T-helper 9 cell (primary cell): ENCODE measurements around the gene UNCX.
"Not testable (repeated sequence)": the region's sequence is repeated elsewhere in the genome, so short reads cannot be mapped to it uniquely, and the experiment has no call there.

Experiments used
- DNase-seq: peaks from one replicate; pipeline ENCODE4 v3.0.0-alpha.2; 2020
- total RNA-seq, 2 donors: gene quantifications; one replicate each; lab custom pipeline; 2026; lab: John Stamatoyannopoulos, UW

UNCX gene
- 0 reads per million in 2 donors for total RNA-seq

GRCh38 chr7:1232623-1233332, at the start of gene UNCX:
Gene UNCX, plus strand, starts transcription at chr7:1232872. Its CDS starts 146 bp downstream, at chr7:1233018.
- DNase-seq: no peak

GRCh38 chr7:1187127-1187526, 45.5 kb upstream of the UNCX start:
- no peak for DNase-seq

- no peak for DNase-seq
Measured at GRCh38 chr7:1188720-1189294, 43.9 kb upstream of the UNCX start.

DNA sequence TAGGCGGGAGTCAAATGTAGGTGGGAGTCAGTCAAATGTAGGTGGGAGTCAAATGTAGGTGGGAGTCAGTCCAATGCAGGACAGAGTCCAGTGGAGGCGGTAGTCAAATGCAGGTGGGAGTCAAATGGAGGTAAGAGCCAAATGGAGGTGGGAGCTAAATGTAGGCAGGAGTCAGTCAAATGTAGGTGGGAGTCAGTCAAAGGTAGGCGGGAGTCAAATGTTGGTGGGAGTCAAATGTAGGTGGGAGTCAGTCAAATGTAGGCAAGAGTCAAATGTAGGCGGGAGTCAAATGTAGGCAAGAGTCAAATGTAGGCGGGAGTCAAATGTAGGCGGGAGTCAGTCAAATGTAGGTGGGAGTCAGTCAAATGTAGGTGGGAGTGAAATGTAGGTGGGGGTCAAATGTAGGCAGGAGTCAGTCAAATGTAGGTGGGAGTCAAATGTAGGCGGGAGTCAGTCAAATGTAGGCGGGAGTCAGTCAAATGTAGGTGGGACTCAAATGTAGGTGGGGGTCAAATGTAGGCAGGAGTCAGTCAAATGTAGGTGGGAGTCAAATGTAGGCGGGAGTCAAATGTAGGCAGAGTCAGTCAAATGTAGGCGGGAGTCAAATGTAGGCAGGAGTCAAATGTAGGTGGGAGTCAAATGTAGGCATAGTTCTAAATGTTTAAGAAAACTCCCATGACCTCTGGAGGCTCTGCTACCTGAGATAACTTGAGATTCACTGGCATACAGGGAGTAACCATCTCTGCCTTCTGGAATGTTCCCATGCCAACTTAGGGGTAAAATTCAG, 42.5 kb upstream of the UNCX start:
- DNase-seq: no peak

- DNase-seq: no peak
Measured at GRCh38 chr7:1192171-1192676, 40.4 kb upstream of the UNCX start.

DNA sequence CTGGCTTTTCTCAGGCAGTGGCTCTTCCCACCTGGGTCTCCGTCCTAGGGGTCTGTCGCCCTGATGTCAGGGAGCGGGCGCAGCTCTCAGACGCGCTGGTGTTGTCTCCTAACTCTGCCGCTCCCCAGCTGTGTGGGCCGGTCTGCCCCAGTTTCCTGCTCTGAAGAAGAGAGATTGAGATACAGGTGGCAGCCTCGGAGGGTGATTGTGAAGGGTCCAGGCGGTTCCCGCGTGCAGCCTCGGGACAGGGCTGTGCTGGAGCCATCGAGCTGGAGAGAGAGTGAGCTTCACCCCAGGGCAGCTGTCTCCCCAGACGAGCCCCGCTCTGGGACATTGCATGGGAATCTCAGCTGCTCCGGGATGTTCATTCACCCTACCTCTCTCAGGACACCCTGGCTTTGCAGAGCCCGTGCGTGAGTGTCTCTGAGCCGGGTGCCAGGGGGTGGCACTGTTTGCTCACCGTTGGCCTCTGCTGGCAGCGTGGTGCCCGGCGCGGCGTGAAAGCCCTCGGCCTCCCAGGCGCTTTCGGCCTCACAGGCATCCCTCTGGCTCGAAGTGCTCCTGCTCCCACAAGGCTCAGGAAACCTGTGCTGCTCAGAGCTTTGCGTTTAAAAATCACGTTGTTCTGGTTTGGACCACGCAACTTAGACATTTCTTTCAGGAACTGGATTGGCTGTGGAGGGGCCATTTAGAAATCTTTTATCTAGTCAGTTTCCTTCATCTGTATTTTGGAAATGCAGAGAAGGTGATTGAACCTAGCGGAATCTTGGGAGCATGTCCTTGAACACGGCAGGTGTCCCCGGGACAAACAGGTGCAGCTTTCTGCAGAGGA, 38.9 kb upstream of the UNCX start:
- DNase-seq: no peak

DNA sequence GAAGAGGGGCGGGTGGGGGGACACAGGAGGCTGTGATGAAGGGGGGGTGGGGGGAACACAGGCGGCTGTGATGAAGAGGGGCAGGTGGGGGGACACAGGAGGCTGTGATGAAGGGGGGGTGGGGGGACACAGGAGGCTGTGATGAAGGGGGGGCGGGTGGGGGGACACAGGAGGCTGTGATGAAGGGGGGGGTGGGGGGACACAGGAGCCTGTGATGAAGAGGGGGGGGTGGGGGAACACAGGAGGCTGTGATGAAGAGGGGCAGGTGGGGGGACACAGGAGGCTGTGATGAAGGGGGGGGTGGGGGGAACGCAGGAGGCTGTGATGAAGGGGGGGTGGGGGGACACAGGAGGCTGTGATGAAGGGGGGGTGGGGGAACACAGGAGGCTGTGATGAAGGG, 36.2 kb upstream of the UNCX start:
- not testable (repeated sequence) for DNase-seq

DNA sequence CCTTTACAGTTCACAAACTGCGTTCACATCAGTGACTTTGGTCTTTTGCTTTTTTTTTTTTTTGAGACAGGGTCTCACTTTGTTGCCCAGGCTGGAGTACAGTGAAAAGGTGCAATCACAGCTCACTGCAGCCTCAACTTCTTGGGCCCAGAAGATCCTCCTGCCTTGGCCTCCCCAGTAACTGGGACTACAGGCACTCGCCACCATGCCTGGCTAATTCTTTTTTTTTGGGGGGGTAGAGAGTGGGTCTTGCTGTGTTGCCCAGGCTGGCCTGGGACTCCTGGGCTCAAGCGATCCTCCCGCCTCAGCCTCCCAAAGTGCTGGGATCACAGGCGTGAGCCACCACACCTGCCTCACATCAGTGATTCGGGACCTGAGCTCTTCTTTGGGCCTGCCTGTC, 35.7 kb upstream of the UNCX start:
- no peak for DNase-seq

GRCh38 chr7:1197997-1198625, 34.6 kb upstream of the UNCX start:
- DNase-seq: no peak

DNA sequence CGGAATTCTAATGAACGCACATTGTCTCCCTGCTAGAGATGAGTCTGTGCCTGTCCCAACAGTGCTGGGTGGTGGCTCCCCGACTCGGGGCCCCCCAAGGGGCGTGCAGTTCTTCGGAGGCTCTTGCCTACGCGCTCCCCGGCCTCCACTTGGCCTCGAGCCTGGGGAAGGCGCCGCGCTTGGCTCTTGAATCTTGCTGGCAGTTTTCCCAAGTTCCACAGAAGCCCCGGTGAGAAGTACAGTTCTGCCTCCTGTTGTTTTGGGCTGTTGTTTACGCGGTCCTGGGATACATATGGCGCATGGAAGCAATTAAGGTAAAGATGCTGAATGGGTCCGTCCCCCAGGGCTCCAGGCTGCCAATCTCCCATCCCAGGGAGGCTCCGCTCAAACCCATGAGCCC, 32.6 kb upstream of the UNCX start:
- DNase-seq: no peak

- no peak for DNase-seq
Measured at GRCh38 chr7:1201916-1202315, 30.8 kb upstream of the UNCX start.

DNA sequence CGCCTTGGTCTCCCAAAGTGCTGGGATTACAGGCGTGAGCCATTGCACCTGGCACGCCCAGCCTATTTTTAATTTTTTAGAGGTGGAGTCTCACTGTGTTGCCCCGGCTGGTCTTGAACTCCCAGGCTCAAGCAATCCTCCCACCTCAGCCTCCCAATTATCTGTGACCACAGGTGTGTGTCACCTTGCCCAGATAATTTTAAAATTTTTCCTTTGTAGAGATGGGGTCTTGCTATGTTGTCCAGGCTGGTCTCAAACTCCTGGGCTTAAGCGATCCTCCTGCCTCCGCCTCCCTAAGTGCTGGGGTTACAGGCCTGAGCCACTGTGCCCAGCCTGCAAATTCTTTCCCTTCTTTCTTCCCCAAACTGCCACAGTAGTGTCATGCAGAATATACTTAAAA, 29.8 kb upstream of the UNCX start:
- not testable (repeated sequence) for DNase-seq

- no peak for DNase-seq
Measured at GRCh38 chr7:1204460-1205140, 28.1 kb upstream of the UNCX start.

DNA sequence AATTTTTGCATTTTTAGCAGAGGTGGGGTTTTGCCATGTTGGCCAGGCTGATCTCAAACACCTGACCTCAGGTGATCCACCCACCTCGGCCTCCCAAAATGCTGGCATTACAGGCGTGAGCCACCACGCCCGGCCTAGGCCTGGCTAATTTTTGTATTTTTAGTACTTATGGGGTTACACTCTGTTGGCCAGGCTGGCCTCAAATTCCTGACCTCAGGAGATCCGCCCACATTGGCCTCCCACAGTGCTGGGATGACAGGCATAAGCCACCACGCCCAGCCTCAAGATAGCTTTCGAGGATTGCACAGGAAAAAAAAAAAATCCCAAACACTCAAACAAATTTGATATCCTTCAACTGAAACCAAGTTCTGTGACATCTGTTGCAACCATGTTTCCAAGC, 26.9 kb upstream of the UNCX start:
- not testable (repeated sequence) for DNase-seq

DNA sequence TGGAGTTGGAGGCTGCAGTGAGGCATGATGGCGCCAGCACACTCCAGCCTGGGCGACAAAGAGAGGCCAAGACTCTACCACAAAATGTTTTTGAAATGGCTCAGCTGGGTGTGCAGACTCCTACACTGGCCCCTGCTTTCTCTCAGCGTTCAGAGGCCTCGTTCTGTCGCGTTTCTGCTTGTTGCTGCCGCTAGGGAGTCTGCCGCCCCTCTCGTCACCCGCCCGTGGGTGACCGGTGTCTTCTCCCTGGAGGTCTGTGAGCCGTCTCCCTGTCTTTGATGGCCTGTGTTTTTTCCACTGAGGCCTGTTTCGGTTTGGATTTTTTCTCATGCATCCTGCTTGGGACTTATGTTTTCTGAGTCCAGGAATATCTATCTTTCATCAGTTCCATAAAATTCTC, 23.6 kb upstream of the UNCX start:
- DNase-seq: no peak

GRCh38 chr7:1210321-1210978, 22.2 kb upstream of the UNCX start:
- DNase-seq: no peak

DNA sequence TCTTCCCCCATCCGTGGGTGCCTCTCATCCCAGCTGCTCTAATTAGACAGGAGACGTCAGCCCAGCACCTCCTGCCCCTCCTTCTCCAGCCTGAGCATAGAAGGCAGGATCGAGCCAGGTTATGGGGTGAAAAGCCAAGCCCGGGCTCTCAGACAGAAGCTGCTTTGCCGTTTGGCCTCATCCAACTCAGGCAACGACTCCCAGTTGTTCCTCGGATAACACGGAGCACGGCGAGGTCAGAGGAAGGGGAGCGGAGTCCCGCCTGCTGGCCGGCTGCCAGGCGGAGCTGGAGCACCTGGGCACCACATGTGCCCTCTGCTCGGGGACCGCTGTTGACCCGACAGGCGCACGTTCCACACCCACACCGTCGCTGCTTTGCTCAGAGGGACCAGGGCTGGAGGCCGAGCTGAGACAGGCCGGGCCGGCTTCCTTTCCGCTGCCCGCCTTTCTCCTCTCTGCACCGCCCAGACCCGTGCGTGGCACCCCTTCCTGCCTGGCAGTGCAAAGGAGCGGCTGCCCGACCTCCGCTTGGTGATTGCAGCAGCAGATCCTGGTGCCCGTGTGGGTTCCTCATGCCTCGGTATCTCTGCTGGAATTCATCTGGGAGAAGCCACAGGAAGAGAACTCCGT, 21.6 kb upstream of the UNCX start:
- DNase-seq: no peak

GRCh38 chr7:1211611-1212010, 21.1 kb upstream of the UNCX start:
- DNase-seq: no peak

DNA sequence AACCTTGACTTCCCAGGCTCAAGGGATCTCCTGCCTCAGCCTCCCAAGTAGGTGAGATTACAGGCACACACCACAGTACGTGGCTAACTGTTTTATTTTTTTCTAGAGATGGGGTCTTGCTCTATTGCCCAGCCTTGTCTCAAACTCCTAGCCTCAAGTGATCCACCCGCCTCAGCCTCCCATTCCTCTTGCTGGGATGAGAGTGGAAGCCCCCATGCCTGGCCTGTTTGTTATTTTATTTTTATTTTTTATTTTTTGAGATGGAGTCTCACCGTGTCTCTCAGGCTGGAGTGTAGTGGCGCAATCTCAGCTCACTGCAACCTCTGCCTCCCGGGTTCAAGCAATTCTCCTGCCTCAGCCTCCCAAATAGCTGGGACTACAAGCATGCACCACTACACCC, 20.6 kb upstream of the UNCX start:
- not testable (repeated sequence) for DNase-seq

- DNase-seq: no peak
Measured at GRCh38 chr7:1214516-1214915, 18.2 kb upstream of the UNCX start.
